Gastroesophageal sphincter (tissue), 3 donors: Measurements from ENCODE around the gene TGM3.

Source experiments
- POLR2A ChIP-seq, 2 donors: fragments of 450-650 bp; IDR thresholded peaks; one replicate each; pipeline ENCODE4 v1.6.1; 2017; ENCODE audit warnings: antibody characterized with exemption in 2 of 2, mild to moderate bottlenecking in 2 of 2, moderate library complexity in 1 of 2
- TF ChIP-seq, protein P1 (sequence below), 4 experiments: fragments of 200-600 bp in 2 of 4; fragments of 450-650 bp in 2 of 4; sonication (generic) in 1 of 4; IDR thresholded peaks; one replicate each; pipeline ENCODE4 v1.5.1; 2017 to 2019; ENCODE audit warnings: antibody characterized with exemption in 4 of 4, mild to moderate bottlenecking in 2 of 4, moderate library complexity in 2 of 4

DNA sequence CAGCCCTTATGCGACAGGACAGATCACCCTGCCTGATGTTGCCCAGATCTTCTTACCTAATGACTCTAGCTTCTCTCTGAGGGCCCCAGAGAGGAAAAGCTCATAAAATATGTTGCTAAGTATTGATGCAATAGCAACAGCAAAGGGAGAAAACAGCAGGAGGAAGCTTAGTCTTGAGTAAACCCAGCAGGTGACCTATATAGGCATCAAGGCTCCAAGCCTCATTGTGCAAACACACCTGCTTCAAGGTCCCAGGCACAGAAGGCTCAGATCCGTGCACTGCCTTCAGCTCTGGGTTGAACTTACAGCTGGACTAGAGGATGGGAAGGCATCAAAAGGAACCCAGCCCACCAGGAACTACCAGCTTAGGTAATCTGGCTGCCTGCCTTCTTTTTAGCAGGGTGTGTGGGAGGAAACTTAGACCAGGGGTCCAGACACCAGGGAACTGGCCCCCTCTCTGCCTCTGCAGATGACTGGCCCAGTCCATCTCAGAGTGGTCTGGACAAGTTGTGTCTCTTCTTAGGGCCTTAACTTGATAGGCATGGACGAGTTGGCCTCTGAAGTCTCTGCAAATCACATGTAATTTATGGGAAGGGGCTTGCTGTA, 34.4 kb downstream of the TGM3 start:
- TF ChIP-seq, protein P1, sequence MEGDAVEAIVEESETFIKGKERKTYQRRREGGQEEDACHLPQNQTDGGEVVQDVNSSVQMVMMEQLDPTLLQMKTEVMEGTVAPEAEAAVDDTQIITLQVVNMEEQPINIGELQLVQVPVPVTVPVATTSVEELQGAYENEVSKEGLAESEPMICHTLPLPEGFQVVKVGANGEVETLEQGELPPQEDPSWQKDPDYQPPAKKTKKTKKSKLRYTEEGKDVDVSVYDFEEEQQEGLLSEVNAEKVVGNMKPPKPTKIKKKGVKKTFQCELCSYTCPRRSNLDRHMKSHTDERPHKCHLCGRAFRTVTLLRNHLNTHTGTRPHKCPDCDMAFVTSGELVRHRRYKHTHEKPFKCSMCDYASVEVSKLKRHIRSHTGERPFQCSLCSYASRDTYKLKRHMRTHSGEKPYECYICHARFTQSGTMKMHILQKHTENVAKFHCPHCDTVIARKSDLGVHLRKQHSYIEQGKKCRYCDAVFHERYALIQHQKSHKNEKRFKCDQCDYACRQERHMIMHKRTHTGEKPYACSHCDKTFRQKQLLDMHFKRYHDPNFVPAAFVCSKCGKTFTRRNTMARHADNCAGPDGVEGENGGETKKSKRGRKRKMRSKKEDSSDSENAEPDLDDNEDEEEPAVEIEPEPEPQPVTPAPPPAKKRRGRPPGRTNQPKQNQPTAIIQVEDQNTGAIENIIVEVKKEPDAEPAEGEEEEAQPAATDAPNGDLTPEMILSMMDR (IDR thresholded peaks at IDR 0.05): no peak
- no peak for TF ChIP-seq POLR2A (IDR thresholded peaks at IDR 0.05)
